K562 treated with DMSO at 1 percent for 4 hours (cell line): ENCODE measurements around the gene TOR2A. TPM values are rescaled to one million over a fixed set of nuclear protein-coding genes. Genes with fewer than 3 reads are reported as not detected.

ENCODE experiments used
- total RNA-seq: library from RNA; unstranded; fragments of 300-600 nt; gene quantifications from 2 replicates; pipeline ENCODE4 v1.2.3, GENCODE V29; 2022; ENCODE audit not compliant: insufficient read depth

Gene TOR2A
- 92.3 and 96.6 TPM in 2 replicates for total RNA-seq

DNA sequence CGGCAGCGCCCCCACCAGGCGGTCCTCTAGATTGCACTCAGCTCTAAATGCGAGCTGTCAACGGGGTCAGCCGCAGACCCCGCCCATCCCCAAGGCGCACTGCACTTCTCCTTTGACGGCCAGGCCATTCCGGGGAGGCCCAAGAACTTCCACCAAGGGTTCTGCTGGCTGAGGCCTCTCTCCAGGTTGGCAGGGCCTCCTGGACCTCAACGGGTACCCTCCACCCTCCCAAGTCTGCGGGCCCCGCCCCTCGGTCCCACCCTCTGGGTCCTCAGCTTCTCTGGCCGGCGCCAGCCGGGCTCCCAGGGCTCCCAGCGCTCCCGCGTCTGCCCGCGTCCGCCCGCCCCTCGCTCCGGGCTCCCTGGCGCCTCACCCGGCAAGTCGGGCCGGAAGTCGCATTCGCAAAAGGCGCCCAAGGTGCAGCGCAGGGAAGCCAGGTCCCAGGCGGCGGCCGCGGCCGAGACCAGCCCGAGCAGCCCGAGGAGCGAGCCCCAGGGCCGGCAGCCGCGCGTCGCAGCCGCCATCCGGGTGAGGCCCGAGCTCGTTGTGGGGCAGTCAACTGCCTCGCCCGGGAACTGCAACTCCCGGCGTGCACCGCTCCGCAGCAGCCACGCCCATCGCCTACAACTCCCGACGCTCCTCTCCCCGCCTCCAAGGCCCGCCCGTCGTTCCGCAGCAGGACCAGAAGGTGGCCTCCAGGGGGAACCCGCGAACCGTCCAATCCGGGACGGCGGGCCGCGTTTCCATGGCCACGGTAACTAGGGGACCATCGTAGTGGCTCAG, at the start of gene TOR2A:
Gene TOR2A (minus strand): TSS at position 548 of the 783 bp plus-strand sequence. CDS start 24 bp downstream, at position 524.

DNA sequence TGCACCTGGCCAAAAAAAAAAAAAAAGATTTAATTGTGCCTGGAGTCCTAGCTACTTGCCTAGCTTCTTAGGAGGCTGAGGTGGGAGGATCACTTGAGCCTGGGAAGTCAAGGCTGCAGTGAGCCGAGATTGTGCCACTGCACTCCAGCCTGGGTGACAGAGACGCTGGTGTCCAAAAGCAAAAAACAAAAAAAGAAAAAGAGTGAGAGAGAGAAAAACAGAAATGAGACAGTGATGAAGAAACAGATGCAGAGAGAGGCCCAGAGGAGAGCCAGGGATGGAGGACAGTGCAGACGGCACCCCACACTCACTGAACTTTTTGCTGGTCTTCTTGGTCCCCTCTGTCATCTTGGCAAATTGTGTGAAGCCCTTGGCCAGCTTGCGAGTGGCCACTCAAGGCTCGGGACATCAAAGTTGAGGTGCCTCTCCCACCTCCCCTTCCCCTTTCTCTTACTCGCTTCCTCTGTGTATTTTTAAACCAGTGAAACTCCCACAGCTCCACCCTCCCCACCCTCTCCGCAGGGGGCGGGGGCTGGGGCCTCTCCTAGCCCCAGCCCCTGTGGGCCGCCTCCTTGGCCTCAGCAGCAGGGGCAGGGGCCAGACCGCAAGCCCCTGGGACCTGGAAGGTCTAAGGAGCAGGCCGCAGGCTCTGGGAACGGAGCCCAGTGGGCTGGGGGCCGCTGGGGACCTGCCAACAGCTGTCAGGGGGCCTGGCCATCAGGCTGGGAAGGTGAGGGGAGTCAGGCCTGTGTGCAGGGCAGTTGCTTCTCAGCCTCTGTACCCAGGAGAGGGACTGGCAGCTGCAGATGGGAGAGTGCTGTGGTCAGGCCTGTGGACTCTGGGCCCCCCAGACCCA, 43.4 kb upstream of the TOR2A start, which contains the start of gene SH2D3C:
Gene SH2D3C (minus strand): TSS at position 387 of the 856 bp plus-strand sequence. CDS start 39 bp downstream, at position 348.

GRCh38 chr9:127715470-127716337, 19.4 kb downstream of the TOR2A start, which contains the start of the genes PTRH1 and TTC16:
TSS of gene PTRH1 (minus strand) at chr9:127715663. CDS start at chr9:127715639, 24 bp downstream.
TSS of gene TTC16 (plus strand) at chr9:127716079. CDS start at chr9:127716146, 67 bp downstream.

DNA sequence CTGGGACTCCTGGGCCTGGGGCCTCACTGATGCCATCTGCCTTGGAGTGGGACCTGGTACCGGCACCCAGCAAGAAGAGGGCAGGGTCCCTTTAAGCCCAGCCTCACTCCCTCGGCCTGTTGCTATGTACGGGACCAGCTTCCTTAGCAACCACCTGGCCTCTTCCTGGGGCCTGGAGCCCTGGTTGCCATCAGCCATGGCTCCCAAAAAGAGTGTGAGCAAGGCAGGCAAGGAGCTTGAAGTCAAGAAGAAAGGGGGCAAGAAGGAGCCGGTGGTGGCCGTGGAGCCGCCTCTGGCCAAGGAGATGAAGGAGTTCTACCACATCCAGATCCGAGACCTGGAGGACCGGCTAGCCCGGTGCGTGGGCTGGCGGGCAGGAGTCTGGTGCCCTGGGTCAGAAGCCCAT, 28.3 kb downstream of the TOR2A start, which contains the start of gene CFAP157:
Gene CFAP157 (plus strand): TSS at position 153 of the 406 bp plus-strand sequence. CDS start 44 bp downstream, at position 197.

Other genes with a start within 250 kb of the TOR2A start
- gene STXBP1, start 123.0 kb downstream of the TOR2A start, total RNA-seq = 33.0 and 34.5 TPM in 2 replicates
- not detected in 2 replicates for gene CFAP157, start 28.3 kb downstream of the TOR2A start, total RNA-seq
- 11.8 and 17.2 TPM in 2 replicates for gene PTRH1, start 19.6 kb downstream of the TOR2A start, total RNA-seq
- gene TTC16, start 19.2 kb downstream of the TOR2A start, total RNA-seq = not detected in 2 replicates
- 3.4 and 4.3 TPM in 2 replicates for gene SH2D3C, start 43.4 kb upstream of the TOR2A start, total RNA-seq
- gene CDK9, start 50.7 kb upstream of the TOR2A start, total RNA-seq = 25.5 and 46.9 TPM in 2 replicates
- gene FPGS, start 67.6 kb upstream of the TOR2A start, total RNA-seq = 47.7 and 52.6 TPM in 2 replicates
- gene ENG, start 119.4 kb upstream of the TOR2A start, total RNA-seq = 1.5 and 4.3 TPM in 2 replicates
- 60.0 and 80.4 TPM in 2 replicates for gene AK1, start 142.4 kb upstream of the TOR2A start, total RNA-seq
- gene ST6GALNAC6, start 164.3 kb upstream of the TOR2A start, total RNA-seq = 11.0 and 16.1 TPM in 2 replicates
- gene ST6GALNAC4, start 181.7 kb upstream of the TOR2A start, total RNA-seq = 33.9 and 43.9 TPM in 2 replicates
- 1.9 and 3.2 TPM in 2 replicates for gene PIP5KL1, start 195.5 kb upstream of the TOR2A start, total RNA-seq
- 61.7 and 64.3 TPM in 2 replicates for gene DPM2, start 202.6 kb upstream of the TOR2A start, total RNA-seq
- gene EEIG1, start 245.7 kb upstream of the TOR2A start, total RNA-seq = 40.2 and 53.4 TPM in 2 replicates